Keratinocyte (primary cell): ENCODE results near the gene SULT1C4. TPM values are rescaled to one million over a fixed set of nuclear protein-coding genes. Genes with fewer than 3 reads are reported as not detected.

ENCODE experiments used
- DNase-seq: peaks from one replicate; pipeline ENCODE4 v3.0.0-alpha.2; 2011; ENCODE audit warnings: low read depth, missing footprints, low spot score
- FAIRE-seq: peaks from 2 replicates; lab custom pipeline; 2011; peaks lifted over from hg19 to GRCh38; lab: Jason Lieb, UNC
- H2AFZ ChIP-seq: 2 replicates; pipeline ENCODE4 v1.6.0; 2012; ENCODE audit warnings: low read length, control low read depth, inconsistent platforms; ENCODE audit not compliant: control insufficient read depth
- H3K27ac ChIP-seq: 2 replicates; pipeline ENCODE4 v1.5.1; 2011; ENCODE audit warnings: low read length; ENCODE audit not compliant: control insufficient read depth, insufficient read depth
- H3K27me3 ChIP-seq: 3 replicates; pipeline ENCODE4 v1.6.0; 2011; ENCODE audit warnings: low read length; ENCODE audit not compliant: control insufficient read depth, insufficient read depth; ENCODE audit errors: extremely low read depth
- H3K36me3 ChIP-seq, 2 experiments: 2 replicates in 1 of 2; 3 replicates in 1 of 2; pipeline ENCODE4 v1.5.1; 2011; ENCODE audit warnings: low read length in 2 of 2, mild to moderate bottlenecking in 1 of 2; ENCODE audit not compliant: control insufficient read depth in 2 of 2, insufficient read depth in 2 of 2; ENCODE audit errors: extremely low read depth in 1 of 2
- H3K4me1 ChIP-seq: 3 replicates; pipeline ENCODE4 v1.5.1; 2011; ENCODE audit warnings: low read length; ENCODE audit not compliant: control insufficient read depth, insufficient read depth; ENCODE audit errors: extremely low read depth
- H3K4me2 ChIP-seq: 3 replicates; pipeline ENCODE4 v1.6.0; 2011; ENCODE audit warnings: low read depth, low read length; ENCODE audit not compliant: control insufficient read depth, insufficient read depth; ENCODE audit errors: extremely low read depth
- H3K4me3 ChIP-seq, 3 experiments: fragments of 200-600 bp in 1 of 3; sonication (generic) in 1 of 3; 2 replicates in 2 of 3; 3 replicates in 1 of 3; pipeline ENCODE4 v1.5.1; 2011 to 2016; ENCODE audit warnings: low read length in 3 of 3, mild to moderate bottlenecking in 3 of 3, control low read depth in 2 of 3, inconsistent platforms in 1 of 3, low read depth in 1 of 3, mixed read lengths in 1 of 3, mixed run types in 1 of 3, moderate library complexity in 1 of 3; ENCODE audit not compliant: control insufficient read depth in 2 of 3, insufficient read depth in 2 of 3; ENCODE audit errors: extremely low read depth in 1 of 3
- H3K79me2 ChIP-seq: 2 replicates; pipeline ENCODE4 v1.6.0; 2012; ENCODE audit warnings: low read length; ENCODE audit not compliant: control insufficient read depth, insufficient read depth
- H3K9ac ChIP-seq: 3 replicates; pipeline ENCODE4 v1.6.0; 2011; ENCODE audit warnings: low read length; ENCODE audit not compliant: control insufficient read depth, insufficient read depth; ENCODE audit errors: extremely low read depth
- H3K9me1 ChIP-seq: 3 replicates; pipeline ENCODE4 v1.6.0; 2011; ENCODE audit warnings: low read length; ENCODE audit not compliant: control insufficient read depth, insufficient read depth; ENCODE audit errors: extremely low read depth
- H3K9me3 ChIP-seq: 2 replicates; pipeline ENCODE4 v1.5.1; 2012; ENCODE audit warnings: low read depth, low read length; ENCODE audit not compliant: control insufficient read depth
- H4K20me1 ChIP-seq: 3 replicates; pipeline ENCODE4 v1.6.0; 2011; ENCODE audit warnings: low read length; ENCODE audit not compliant: control insufficient read depth, insufficient read depth; ENCODE audit errors: extremely low read depth
- CTCF ChIP-seq, 3 experiments: IDR thresholded peaks in 1 of 3; conservative IDR thresholded peaks in 1 of 3; optimal IDR thresholded peaks in 1 of 3; 2 replicates in 2 of 3; 3 replicates in 1 of 3; pipeline versions ENCODE3 to v1.5.1; 2011; ENCODE audit warnings: low read length in 3 of 3, mild to moderate bottlenecking in 3 of 3, moderate library complexity in 2 of 3, control low read depth in 1 of 3, inconsistent platforms in 1 of 3; ENCODE audit not compliant: insufficient read depth in 2 of 3; ENCODE audit errors: extremely low read depth in 1 of 3
- EZH2 ChIP-seq: IDR thresholded peaks from one replicate; pipeline ENCODE4 v1.6.1; 2012; ENCODE audit warnings: inconsistent platforms, mild to moderate bottlenecking, low read length, moderate library complexity
- dilution Hi-C: fragments of 300-500 bp; cut with MboI; formaldehyde crosslinking; loops from one replicate; pipeline ENCODE4 v1.7.0; 2020; ENCODE audit warnings: low sequenced_read_pairs; ENCODE audit not compliant: extremely low pct_ligation_motif_present
- polyA plus RNA-seq, 5 experiments: library from polyadenylated mRNA; depleted of rRNA in 3 of 5; stranded (reverse) in 3 of 5; stranded (forward) in 1 of 5; unstranded in 1 of 5; fragments of >200 nt; gene quantifications; 1 replicate in 1 of 5; 2 replicates in 3 of 5; 3 replicates in 1 of 5; pipeline versions ENCODE4 v1.2.1 to v1.2.3, GENCODE V29; 2011 to 2012; ENCODE audit warnings: missing spikeins in 2 of 5, low read depth in 1 of 5, low replicate concordance in 1 of 5

SULT1C4 gene
- polyA plus RNA-seq, 1 donor (not counting 4 experiments of a cell fraction or from before 2014, with no cell fraction given): not detected

- Histone ChIP-seq H3K79me2 (no peaks in the 10 kb centered on the region), H3K9ac (no peak overlapping the region), H3K27ac (no peak overlapping the region), H3K4me3 (no peak overlapping the region), H3K36me3 (no peaks in the 10 kb centered on the region), H3K9me3 (peaks cover 4% of the 10 kb centered on the region), H3K4me2 (no peak overlapping the region), H3K4me1 (peaks cover 22% of the 10 kb centered on the region), H2AFZ (no peak overlapping the region), H3K27me3 (no peaks in the 10 kb centered on the region), H4K20me1 (no peaks in the 10 kb centered on the region), H3K9me1 (no peaks in the 10 kb centered on the region)
- DNase-seq (no peak), FAIRE-seq (no peak)
- no peak for TF ChIP-seq CTCF (optimal IDR thresholded peaks at IDR 0.05 in 1 of 3, IDR thresholded peaks at IDR 0.05 in 1 of 3, conservative IDR thresholded peaks at IDR 0.05 in 1 of 3; ENCODE audit: extremely low read depth in 1 of 3, insufficient read depth in 2 of 3, low read length in 3 of 3)
- TF ChIP-seq EZH2: no peak
- dilution Hi-C loops: no loop called here
Measured at GRCh38 chr2:108409768-108410167, 32.0 kb downstream of the SULT1C4 start.

GRCh38 chr2:108412995-108413710, 35.4 kb downstream of the SULT1C4 start:
- H3K9me3 ChIP-seq: no peaks in the 10 kb centered on the region
- no peaks in the 10 kb centered on the region for H3K9me1 ChIP-seq
- peaks cover 24% of the 10 kb centered on the region for H3K4me1 ChIP-seq
- no peaks in the 10 kb centered on the region for H4K20me1 ChIP-seq
- no peaks in the 10 kb centered on the region for H3K36me3 ChIP-seq
- peak overlapping the region; percentile 65 for H3K27ac ChIP-seq
- peak; percentile 94 for DNase-seq
- no peak overlapping the region for H2AFZ ChIP-seq
- peak; percentile 94 for FAIRE-seq
- H3K4me3 ChIP-seq: peak overlapping the region in 1 of 3 experiments; percentile 29
- no peaks in the 10 kb centered on the region for H3K79me2 ChIP-seq
- TF ChIP-seq EZH2: no peak
- TF ChIP-seq CTCF (optimal IDR thresholded peaks at IDR 0.05 in 1 of 3, IDR thresholded peaks at IDR 0.05 in 1 of 3, conservative IDR thresholded peaks at IDR 0.05 in 1 of 3; ENCODE audit: extremely low read depth in 1 of 3, insufficient read depth in 2 of 3, low read length in 3 of 3): no peak
- peak overlapping the region; percentile 61 for H3K4me2 ChIP-seq
- no peaks in the 10 kb centered on the region for H3K27me3 ChIP-seq
- dilution Hi-C loops: no loop called here
- H3K9ac ChIP-seq: no peak overlapping the region
